Rectal smooth muscle tissue (tissue), 1 donor: ENCODE data around the gene EFCAB6.

Experiments
- H3K27ac ChIP-seq: one replicate; pipeline ENCODE4 v1.7.0; 2013; ENCODE audit warnings: low read depth, low read length, inconsistent platforms
- H3K27me3 ChIP-seq: one replicate; pipeline ENCODE4 v1.7.0; 2013; ENCODE audit warnings: low read length; ENCODE audit not compliant: control insufficient read depth, insufficient read depth
- H3K36me3 ChIP-seq: one replicate; pipeline ENCODE4 v1.7.0; 2013; ENCODE audit warnings: low read length; ENCODE audit not compliant: control insufficient read depth, insufficient read depth
- H3K4me1 ChIP-seq: one replicate; pipeline ENCODE4 v1.7.0; 2013; ENCODE audit warnings: low read length; ENCODE audit not compliant: control insufficient read depth, insufficient read depth
- H3K4me3 ChIP-seq: one replicate; pipeline ENCODE4 v1.7.0; 2013; ENCODE audit warnings: low read length
- H3K9ac ChIP-seq: one replicate; pipeline ENCODE4 v1.7.0; 2013; ENCODE audit warnings: low read length

Gene EFCAB6

DNA sequence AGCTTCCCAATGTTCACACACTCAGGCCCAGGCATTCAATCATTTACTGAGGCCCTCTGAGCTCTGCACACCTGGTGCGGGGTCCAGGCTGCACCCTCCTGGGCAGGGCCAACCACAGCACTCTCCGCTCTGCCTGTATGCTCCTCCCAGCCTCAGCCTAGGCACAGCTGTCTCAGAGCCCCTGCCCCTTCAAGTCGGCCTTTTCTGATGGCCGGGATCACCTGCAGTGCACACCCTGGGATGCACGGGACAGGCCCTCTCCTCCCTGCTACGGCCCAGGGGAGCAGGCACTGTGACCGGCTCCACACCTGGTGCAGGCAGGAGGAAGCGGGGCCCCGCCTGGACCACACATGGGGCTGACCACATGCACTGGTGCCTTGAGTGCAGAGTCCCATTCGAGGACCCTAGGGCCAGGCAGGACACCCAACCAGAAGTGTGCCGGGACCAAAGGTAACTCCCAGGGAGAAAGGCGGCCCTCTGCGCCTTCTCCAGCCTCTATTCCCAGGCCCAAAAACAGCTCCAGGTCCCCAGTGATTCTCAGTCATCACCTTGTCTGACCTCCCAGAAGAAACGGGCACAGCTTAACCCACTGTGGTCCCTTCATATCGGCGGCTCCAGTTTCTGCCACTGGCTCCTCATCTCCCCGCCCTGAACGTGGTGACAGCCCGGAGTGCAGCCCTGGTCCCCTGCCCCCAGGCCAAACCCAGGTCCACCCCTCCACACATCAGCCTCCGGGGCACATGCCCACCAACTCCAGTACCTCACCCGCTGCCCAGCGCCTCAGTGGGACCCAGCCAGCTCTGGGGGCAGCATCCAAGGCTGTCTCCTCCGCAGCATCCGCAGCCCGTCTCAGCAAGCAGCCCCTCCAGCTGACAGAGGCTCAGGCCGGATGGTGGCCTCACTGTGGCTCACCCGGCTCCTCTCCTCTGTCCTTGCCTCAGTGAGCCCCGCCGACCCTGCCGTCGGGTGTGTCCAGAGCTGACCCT is 32.7 kb upstream of the EFCAB6 start:
- no peak overlapping the region for H3K9ac ChIP-seq
- H3K27ac ChIP-seq: no peak overlapping the region
- H3K4me1 ChIP-seq: no peaks in the 10 kb centered on the region

DNA sequence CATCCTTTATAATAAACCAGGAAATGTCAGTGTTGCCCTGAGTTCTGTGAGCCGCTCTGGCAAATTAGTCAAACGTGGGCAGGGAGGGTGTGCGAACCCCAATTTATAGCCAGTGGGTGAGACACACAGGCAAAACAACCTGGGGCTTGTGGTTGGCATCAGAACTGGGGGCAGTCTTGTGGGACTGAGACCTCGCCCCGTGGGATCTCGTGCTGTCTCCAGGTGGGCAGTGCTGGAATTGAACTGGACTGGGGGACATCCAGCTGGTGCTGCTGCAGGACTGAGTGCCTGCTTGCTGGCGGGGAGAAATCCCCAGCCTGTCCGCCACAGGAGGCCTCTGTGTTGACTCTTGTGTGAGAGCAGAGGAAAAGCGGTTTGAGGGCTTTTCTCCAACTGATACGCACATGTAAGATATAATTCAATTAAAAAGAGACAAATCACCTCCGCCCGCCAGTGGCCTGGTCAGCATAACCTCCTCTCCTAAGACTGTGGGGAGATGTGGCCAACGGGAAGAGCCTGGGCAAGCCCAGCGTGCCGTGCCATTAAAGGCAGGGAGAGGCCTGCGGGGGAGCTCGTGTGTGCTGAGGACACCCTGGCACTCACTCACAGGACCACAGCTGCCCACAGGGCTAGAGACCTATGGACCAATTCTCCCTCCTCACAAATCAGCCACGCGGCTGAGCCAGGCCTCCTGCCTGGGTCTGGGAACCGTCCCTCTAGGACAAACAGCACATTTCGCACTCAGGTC is 31.9 kb upstream of the EFCAB6 start:
- H3K9ac ChIP-seq: no peak overlapping the region
- no peak overlapping the region for H3K4me3 ChIP-seq
- H3K4me1 ChIP-seq: no peaks in the 10 kb centered on the region
- H3K27me3 ChIP-seq: peaks cover 4% of the 10 kb centered on the region
- no peak overlapping the region for H3K27ac ChIP-seq
- no peaks in the 10 kb centered on the region for H3K36me3 ChIP-seq

More for the DNA sequence above, 32.7 kb upstream of the EFCAB6 start:
- no peaks in the 10 kb centered on the region for H3K36me3 ChIP-seq
- peaks cover 4% of the 10 kb centered on the region for H3K27me3 ChIP-seq
- no peak overlapping the region for H3K4me3 ChIP-seq

DNA sequence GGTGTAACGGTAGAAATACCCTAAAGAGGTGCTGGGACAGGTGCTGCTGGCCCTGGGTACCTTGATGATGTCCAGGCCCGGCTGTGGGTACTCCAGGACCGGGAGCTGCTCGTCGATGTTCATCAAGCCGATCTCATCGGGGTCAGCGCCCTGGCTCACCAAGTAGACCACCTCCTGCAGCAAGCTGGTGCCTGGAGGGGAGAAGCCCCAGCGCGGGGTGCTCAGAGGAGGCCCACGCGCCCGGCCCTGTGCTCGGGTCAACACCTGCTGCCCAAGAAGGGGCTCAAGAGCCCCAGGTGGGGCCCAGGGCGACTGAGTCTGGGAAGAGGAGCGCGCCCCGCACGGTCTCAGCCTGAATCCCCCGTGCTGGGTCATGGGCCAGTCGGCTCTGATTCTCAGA is 29.6 kb upstream of the EFCAB6 start:
- no peaks in the 10 kb centered on the region for H3K36me3 ChIP-seq

DNA sequence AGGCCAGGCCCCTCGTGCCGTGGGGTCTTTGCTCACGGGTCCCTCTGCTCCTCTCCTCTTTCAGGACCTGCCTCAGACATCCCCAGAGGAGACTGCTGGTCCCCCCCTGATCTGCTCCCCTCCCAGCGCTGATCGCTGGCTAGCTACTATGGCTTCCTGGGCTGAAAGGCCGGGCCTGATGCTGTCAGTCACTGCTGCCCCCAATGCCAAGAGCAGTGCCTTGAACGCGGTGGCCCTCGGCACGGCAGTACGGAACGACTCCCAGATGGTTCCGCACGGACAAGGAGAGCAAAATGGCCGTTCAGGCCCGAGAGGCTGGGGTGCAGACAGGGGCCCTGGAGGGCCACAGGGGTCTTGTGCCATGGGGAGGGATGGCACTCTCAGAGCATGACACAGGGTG is 28.7 kb upstream of the EFCAB6 start:
- H3K4me1 ChIP-seq: no peaks in the 10 kb centered on the region
- H3K4me3 ChIP-seq: no peak overlapping the region
- no peaks in the 10 kb centered on the region for H3K27me3 ChIP-seq
- no peak overlapping the region for H3K27ac ChIP-seq
- H3K9ac ChIP-seq: no peak overlapping the region
- no peaks in the 10 kb centered on the region for H3K36me3 ChIP-seq

More for the DNA sequence above, 29.6 kb upstream of the EFCAB6 start:
- Histone ChIP-seq H3K4me3 (no peak overlapping the region), H3K27ac (no peak overlapping the region), H3K4me1 (no peaks in the 10 kb centered on the region), H3K27me3 (no peaks in the 10 kb centered on the region), H3K9ac (no peak overlapping the region)

DNA sequence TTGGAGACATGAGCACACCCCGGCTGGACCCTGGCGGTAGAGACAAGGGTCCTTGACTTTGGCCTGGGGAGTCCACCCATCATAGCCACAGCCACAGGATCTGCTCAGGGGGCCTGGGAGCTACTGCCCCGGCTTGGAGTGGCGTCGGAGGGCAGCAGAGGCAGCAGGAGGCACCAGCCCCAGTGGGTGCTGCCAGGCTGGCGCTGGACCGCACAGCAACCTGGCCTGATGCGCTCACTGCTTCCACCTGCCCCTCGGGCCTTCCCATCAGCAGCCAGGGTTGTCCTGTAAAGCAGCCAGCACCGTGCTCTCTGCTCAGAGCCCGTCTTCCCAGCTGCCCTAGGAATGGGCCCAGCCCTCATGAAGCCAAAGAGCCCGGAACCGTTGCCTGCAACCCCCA is 28.3 kb upstream of the EFCAB6 start:
- H3K9ac ChIP-seq: no peak overlapping the region
- no peaks in the 10 kb centered on the region for H3K36me3 ChIP-seq
- no peak overlapping the region for H3K27ac ChIP-seq
- H3K4me1 ChIP-seq: no peaks in the 10 kb centered on the region
- no peak overlapping the region for H3K4me3 ChIP-seq
- H3K27me3 ChIP-seq: no peaks in the 10 kb centered on the region

DNA sequence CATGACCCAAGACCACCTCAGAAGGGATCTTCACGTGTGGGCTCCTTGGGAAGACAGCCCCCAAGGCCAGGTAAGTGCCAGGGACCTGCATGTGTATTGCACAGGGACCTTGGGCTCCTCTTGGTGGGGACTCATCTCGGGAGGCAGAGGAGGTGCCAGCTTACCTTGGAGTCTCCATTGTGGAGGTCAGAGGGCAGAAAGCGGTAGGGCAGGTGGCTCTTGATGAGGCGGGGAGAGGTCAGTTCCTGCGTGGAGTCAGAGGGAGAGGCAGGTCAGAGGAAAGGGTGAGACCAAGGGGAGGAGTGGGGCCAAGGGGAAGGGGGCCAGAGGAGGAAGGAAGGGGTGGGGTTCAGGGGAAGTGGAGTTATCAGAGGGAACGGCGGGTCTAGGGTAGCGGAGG is 27.7 kb upstream of the EFCAB6 start:
- Histone ChIP-seq H3K27ac (no peak overlapping the region), H3K27me3 (no peaks in the 10 kb centered on the region), H3K4me3 (no peak overlapping the region), H3K4me1 (no peaks in the 10 kb centered on the region), H3K36me3 (no peaks in the 10 kb centered on the region), H3K9ac (no peak overlapping the region)

DNA sequence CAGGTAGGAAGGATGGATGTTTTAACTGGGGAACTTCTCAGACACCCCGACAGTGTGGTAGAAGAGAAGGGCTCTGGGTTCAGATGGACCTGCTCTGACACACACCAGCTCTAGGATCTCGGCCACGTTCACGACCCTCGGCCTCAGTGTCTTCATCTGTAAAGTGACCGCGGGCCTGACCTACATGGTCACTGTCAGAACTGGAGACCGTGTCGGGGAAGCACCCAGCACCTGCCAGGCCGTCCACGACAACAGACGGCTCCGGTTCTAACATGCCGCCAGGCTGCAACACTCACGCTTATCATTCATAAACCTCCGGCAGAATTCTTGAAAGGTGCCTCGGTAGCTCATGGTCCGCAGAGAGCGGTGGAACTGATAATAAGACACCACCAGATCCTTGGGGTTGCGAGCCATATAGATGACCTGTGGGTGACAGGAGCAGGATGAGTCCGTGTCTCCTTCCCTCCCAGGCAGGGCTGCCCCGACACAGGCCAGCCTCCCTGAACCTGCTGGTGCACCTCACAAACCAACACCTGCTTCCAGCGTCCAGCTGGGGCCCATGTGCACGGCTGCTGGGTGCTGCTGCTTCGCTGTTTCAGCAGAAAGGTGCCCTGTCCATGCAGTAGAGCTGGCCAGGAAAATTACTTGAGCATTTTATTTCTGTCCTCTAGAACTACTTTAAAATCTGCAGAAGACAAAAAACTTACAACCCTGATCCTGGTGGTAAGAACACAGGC is 26.6 kb upstream of the EFCAB6 start:
- Histone ChIP-seq H3K27me3 (no peaks in the 10 kb centered on the region), H3K9ac (no peak overlapping the region), H3K27ac (no peak overlapping the region), H3K4me3 (no peak overlapping the region), H3K36me3 (no peaks in the 10 kb centered on the region), H3K4me1 (no peaks in the 10 kb centered on the region)

DNA sequence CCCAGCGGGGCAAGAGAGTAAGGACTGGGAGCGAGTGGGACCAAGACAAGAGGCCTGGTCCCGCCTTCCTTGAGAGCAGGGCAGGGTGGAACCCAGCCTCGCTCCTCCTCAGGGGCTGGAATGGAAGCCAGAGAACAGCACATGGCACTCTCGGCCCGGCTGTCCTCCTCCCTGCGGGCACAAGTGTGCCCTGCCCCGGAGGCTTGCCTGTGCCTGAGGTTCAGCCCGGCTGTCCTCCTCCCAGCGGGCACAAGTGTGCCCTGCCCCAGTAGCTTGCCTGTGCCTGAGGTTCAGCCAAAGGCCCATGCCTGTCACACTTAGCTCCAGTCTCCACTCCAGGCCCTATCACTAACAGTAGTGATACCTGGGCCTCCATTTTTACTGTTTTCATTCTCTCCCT is 26.1 kb upstream of the EFCAB6 start:
- H3K27me3 ChIP-seq: no peaks in the 10 kb centered on the region
- H3K9ac ChIP-seq: no peak overlapping the region
- H3K4me1 ChIP-seq: no peaks in the 10 kb centered on the region
- no peak overlapping the region for H3K27ac ChIP-seq
- no peak overlapping the region for H3K4me3 ChIP-seq
- no peaks in the 10 kb centered on the region for H3K36me3 ChIP-seq

DNA sequence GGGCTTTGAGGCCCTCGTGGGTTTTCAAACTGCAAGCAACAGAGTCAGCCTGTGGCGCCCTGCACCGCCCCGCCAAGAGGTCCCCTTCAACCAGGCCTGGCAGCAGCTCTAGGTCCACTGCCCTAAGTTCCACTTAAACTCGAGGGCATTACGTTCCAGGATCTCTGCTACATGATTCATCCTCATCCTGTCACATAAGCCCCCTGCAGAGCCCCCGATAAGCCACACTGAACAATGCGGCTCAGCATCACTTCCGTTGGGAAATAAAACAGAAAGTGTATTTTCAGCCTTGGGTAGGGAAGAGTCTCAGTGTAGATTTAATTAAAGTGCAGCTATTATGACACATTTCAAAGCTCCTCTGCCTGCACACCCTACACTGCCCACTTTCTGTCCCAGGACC is 25.6 kb upstream of the EFCAB6 start:
- H3K27me3 ChIP-seq: no peaks in the 10 kb centered on the region
- no peak overlapping the region for H3K9ac ChIP-seq
- no peaks in the 10 kb centered on the region for H3K36me3 ChIP-seq
- no peaks in the 10 kb centered on the region for H3K4me1 ChIP-seq
- no peak overlapping the region for H3K4me3 ChIP-seq
- H3K27ac ChIP-seq: no peak overlapping the region

DNA sequence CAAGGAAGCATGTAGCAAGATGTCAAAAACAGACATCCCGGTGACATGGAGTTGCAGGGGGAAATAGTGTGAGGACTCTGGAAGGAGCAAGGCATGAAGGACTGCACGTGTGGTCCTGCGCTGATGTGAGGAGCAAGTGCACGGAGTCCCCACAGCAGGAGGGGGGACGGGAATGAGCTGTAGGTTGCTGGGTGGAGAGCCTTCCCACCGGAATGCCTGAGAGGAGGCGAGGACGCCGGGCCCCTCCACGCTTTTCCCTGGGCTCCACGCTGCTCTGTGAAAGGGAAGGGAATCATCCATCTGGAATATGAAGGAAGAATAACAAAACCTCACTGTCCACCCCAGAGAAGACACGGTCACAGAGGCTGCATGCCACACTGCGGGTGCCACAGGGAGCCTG is 23.6 kb upstream of the EFCAB6 start:
- Histone ChIP-seq H3K27ac (no peak overlapping the region), H3K9ac (no peak overlapping the region), H3K4me3 (no peak overlapping the region), H3K27me3 (no peaks in the 10 kb centered on the region), H3K4me1 (no peaks in the 10 kb centered on the region), H3K36me3 (no peaks in the 10 kb centered on the region)

DNA sequence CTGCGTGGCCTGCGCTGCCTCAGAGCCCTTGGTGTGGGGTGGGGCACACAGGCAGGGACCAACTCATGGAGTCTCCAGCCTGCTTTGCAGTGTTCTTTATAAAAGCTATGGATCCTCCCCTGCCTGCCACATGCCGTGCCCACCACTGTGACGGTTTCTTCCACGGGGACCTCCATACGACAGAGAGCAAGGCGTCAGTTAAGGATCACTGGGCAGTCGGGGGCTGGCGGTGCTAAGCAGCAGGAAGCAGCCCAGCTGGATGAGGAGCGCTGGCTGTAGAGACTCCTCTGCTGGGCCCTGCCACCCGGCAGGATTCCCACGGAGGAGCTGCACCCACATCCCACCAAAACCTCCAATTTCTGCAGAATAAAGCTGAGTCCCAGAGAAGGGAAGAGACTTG is 23.1 kb upstream of the EFCAB6 start:
- Histone ChIP-seq H3K4me1 (no peaks in the 10 kb centered on the region), H3K27me3 (no peaks in the 10 kb centered on the region), H3K9ac (no peak overlapping the region), H3K36me3 (no peaks in the 10 kb centered on the region), H3K4me3 (no peak overlapping the region), H3K27ac (no peak overlapping the region)
